GM21515 (cell line): ENCODE measurements around the gene GARIN5A.

Experiments
- ATAC-seq: cut with Tn5 transposase; IDR thresholded peaks from one replicate; pipeline ENCODE4 v1.9.1; 2021; ENCODE audit not compliant: unreplicated experiment

GARIN5A gene

GRCh38 chr19:50418176-50419021 lies 58.2 kb downstream of the GARIN5A start, which contains the start of gene SPIB:
TSS of gene SPIB (plus strand) at chr19:50418938. CDS start at chr19:50418963, 25 bp downstream.
- ATAC-seq: no peak

GRCh38 chr19:50417111-50418081 lies 59.3 kb downstream of the GARIN5A start:
- no peak for ATAC-seq
